ENCODE results near the gene NPPC. TPM values are rescaled to one million over a fixed set of nuclear protein-coding genes. Genes with fewer than 3 reads are reported as not detected.

The NPPC gene
- total RNA-seq, 4 donors from 2014 or later, result not detected

DNA sequence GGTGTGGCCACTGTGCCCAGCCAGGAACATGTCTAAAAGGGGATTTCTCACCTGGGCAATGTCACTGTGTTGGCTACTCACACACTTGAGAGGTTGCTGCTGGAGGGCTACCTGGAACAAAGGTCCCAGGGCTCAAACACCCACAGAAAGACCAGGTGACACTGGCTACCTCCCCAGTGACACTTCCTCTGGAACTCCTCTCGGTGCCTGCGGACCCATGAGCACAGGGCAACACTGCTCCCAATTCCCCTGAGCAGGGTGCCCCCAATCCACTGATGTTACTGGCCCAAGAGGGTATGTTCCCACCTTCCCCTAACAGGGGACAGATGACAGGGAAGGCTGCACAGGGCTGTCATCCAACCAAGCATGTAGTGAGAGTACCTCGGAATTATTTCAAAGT, 5.8 kb downstream of the NPPC start:
- H3K27me3 ChIP-seq, result peaks cover 5 to 31% (median 24%) of the 10 kb centered on the region in 3 donors
- H3K4me1 ChIP-seq, result peaks cover 0 to 1% of the 10 kb centered on the region in 2 donors
- intact Hi-C loops (cut with DNase I; ENCODE audit: low total_unique reads), result no loop called here
- TF ChIP-seq, protein P1, sequence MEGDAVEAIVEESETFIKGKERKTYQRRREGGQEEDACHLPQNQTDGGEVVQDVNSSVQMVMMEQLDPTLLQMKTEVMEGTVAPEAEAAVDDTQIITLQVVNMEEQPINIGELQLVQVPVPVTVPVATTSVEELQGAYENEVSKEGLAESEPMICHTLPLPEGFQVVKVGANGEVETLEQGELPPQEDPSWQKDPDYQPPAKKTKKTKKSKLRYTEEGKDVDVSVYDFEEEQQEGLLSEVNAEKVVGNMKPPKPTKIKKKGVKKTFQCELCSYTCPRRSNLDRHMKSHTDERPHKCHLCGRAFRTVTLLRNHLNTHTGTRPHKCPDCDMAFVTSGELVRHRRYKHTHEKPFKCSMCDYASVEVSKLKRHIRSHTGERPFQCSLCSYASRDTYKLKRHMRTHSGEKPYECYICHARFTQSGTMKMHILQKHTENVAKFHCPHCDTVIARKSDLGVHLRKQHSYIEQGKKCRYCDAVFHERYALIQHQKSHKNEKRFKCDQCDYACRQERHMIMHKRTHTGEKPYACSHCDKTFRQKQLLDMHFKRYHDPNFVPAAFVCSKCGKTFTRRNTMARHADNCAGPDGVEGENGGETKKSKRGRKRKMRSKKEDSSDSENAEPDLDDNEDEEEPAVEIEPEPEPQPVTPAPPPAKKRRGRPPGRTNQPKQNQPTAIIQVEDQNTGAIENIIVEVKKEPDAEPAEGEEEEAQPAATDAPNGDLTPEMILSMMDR (IDR thresholded peaks at IDR 0.05 in 4 of 5, conservative IDR thresholded peaks at IDR 0.05 in 1 of 5), result no peak
- no peak for TF ChIP-seq POLR2A (IDR thresholded peaks at IDR 0.05)
- no peak for DNase-seq
- no peaks in the 10 kb centered on the region for H3K9me3 ChIP-seq
- H3K36me3 ChIP-seq, result no peaks in the 10 kb centered on the region
- no peak overlapping the region for H3K27ac ChIP-seq
- in situ Hi-C loops (cut with MboI; ENCODE audit: low sequenced_read_pairs in 4 of 4), result loop anchor here (5.0 to 25.0 kb wide), 7 partner anchors 214 to 592 kb away; partner anchors contain the start of gene PRSS56 (in 1 of the 4)
- no peak for ATAC-seq
- H3K4me3 ChIP-seq, result no peak overlapping the region

- H3K4me1 ChIP-seq, result no peaks in the 10 kb centered on the region
- no peak overlapping the region for H3K4me3 ChIP-seq
- intact Hi-C loops (cut with DNase I; ENCODE audit: low total_unique reads), result no loop called here
- DNase-seq (no peak), ATAC-seq (no peak)
- TF ChIP-seq, protein P1 (IDR thresholded peaks at IDR 0.05 in 4 of 5, conservative IDR thresholded peaks at IDR 0.05 in 1 of 5), result no peak
- TF ChIP-seq POLR2A (IDR thresholded peaks at IDR 0.05), result no peak
- no peaks in the 10 kb centered on the region for H3K36me3 ChIP-seq
- no peak overlapping the region for H3K27ac ChIP-seq
- in situ Hi-C loops (cut with MboI; ENCODE audit: low sequenced_read_pairs in 4 of 4), result loop anchor here (5.0 to 25.0 kb wide), 7 partner anchors 215 to 593 kb away; partner anchors contain the start of gene PRSS56 (in 1 of the 4)
- no peaks in the 10 kb centered on the region for H3K9me3 ChIP-seq
- peaks cover 4 to 24% (median 18%) of the 10 kb centered on the region in 3 donors for H3K27me3 ChIP-seq
Measured at GRCh38 chr2:231919341-231920035, 6.7 kb downstream of the NPPC start.

DNA sequence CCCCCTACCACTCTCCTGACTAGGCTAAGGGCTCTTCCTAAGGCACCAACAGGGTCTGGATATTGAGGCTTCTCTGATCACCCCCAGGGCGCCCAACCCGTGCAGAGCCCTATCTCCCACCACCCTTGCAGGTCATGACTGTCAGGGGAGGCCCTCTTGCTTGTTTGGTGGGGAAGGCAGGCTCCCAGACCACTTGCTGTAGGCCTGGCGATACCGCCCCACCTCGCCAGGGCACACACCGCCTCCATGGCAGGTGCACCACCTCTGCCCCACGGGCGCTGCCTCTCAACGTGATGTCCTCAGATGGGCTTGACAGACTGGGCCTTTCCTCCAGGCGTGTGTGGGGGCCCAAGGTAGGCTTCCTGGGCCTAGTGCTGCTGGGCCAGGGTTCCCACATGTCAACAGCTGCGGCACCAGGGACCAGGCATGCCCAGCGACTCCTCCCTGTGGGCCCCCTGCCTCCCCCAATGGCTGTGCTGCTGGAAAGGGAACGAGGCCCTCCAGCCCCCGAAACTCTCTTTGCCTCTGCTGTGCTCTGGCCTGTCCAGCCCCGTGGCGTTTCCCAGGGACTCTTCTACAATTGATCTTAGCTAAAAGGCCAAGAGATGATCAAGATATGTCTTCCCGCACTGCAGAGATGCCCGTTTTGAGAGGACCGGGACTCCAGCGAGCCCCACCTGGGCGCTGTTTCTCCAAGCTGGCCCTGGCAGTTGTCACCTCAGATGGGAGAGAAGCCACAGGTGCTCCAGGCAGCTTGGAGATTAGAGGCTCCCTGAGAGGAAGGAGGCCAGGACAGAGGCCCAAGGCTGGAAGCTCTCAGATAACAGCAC, 7.5 kb downstream of the NPPC start:
- intact Hi-C loops (cut with DNase I; ENCODE audit: low total_unique reads), result no loop called here
- in situ Hi-C loops (cut with MboI; ENCODE audit: low sequenced_read_pairs in 4 of 4), result loop anchor here in 3 of 4 donors (25.0 kb wide), 3 partner anchors 394 to 594 kb away; partner anchors contain the start of gene PRSS56 (in 1 of the 3)
- no peaks in the 10 kb centered on the region for H3K36me3 ChIP-seq
- ATAC-seq (no peak), DNase-seq (no peak)
- peaks cover 4 to 17% (median 11%) of the 10 kb centered on the region in 3 donors for H3K27me3 ChIP-seq
- H3K9me3 ChIP-seq, result no peaks in the 10 kb centered on the region
- H3K4me3 ChIP-seq, result no peak overlapping the region
- H3K27ac ChIP-seq, result no peak overlapping the region
- H3K4me1 ChIP-seq, result no peaks in the 10 kb centered on the region
- TF ChIP-seq POLR2A (IDR thresholded peaks at IDR 0.05), result no peak
- TF ChIP-seq, protein P1 (IDR thresholded peaks at IDR 0.05 in 4 of 5, conservative IDR thresholded peaks at IDR 0.05 in 1 of 5), result no peak

- Histone ChIP-seq H3K27me3 (peaks cover 0 to 4% (median 4%) of the 10 kb centered on the region in 3 donors), H3K4me1 (no peaks in the 10 kb centered on the region), H3K4me3 (no peak overlapping the region), H3K36me3 (no peaks in the 10 kb centered on the region), H3K27ac (no peak overlapping the region), H3K9me3 (no peaks in the 10 kb centered on the region)
- ATAC-seq (no peak), DNase-seq (no peak)
- intact Hi-C loops (cut with DNase I; ENCODE audit: low total_unique reads), result no loop called here
- TF ChIP-seq, protein P1 (IDR thresholded peaks at IDR 0.05 in 4 of 5, conservative IDR thresholded peaks at IDR 0.05 in 1 of 5), result no peak
- TF ChIP-seq POLR2A (IDR thresholded peaks at IDR 0.05), result no peak
- in situ Hi-C loops (cut with MboI; ENCODE audit: low sequenced_read_pairs in 4 of 4), result loop anchor here in 3 of 4 donors (25.0 kb wide), 3 partner anchors 395 to 595 kb away; partner anchors contain the start of gene PRSS56 (in 1 of the 3)
Measured at GRCh38 chr2:231917280-231918066, 8.7 kb downstream of the NPPC start.
